ENCODE data around the gene PPP1R14B. TPM values are rescaled to one million over a fixed set of nuclear protein-coding genes. Genes with fewer than 3 reads are reported as not detected.

Gene PPP1R14B
- total and polyA plus RNA-seq, 2 of the 13 experiments (the other 11 are each of a cell fraction or from before 2014, with no cell fraction given): 110 to 148 TPM

GRCh38 chr11:64226507-64227051 is 20.2 kb downstream of the PPP1R14B start (continued):
- peak; percentile 33; the same call in 1 of the 2 replicates for TF ChIP-seq CERS6 (CRISPR knock-in tag; IDR thresholded peaks at IDR 0.05)
- TF ChIP-seq MXD4 (CRISPR knock-in tag; IDR thresholded peaks at IDR 0.05): no peak
- 0 out of 2 replicates have a peak, but pooled peaks have one; percentile 8 for TF ChIP-seq FOXM1 (CRISPR knock-in tag; IDR thresholded peaks at IDR 0.05)
- TF ChIP-seq ZNF337 (CRISPR knock-in tag; IDR thresholded peaks at IDR 0.05; ENCODE audit: borderline replicate concordance, low read depth): no peak
- no peak for TF ChIP-seq SNAI1 (CRISPR knock-in tag; IDR thresholded peaks at IDR 0.05; ENCODE audit: borderline replicate concordance)
- TF ChIP-seq DNMT3B (CRISPR knock-in tag; conservative IDR thresholded peaks at IDR 0.05): no peak

- H2AFZ ChIP-seq (ENCODE audit: low read length): no peak within 1 kb of the TSS
- DNase-seq (ENCODE audit: low spot score) (peak; percentile 77), FAIRE-seq (no peak), ATAC-seq (peak; percentile 78)
- H3K4me2 ChIP-seq (ENCODE audit: low read depth, low read length): peak within 1 kb of the TSS; percentile 96
- no peaks in the 10 kb centered on the region for H3K79me2 ChIP-seq (ENCODE audit: insufficient read depth, low read length)
- peak within 1 kb of the TSS; percentile 78 to 96 (median 82) for H3K4me3 ChIP-seq (replicated peaks in 1 of 3; ENCODE audit: insufficient read depth in 1 of 3, low read depth in 2 of 3, low read length in 3 of 3)
- no peaks in the 10 kb centered on the region for H4K20me1 ChIP-seq (ENCODE audit: insufficient read depth, low read length)
- 0% methylated on average over 1 of the region's 54 CpGs for WGBS (ENCODE audit: low lambda C conversion rate)
- peaks cover 34% of the 10 kb centered on the region for H3K4me1 ChIP-seq (ENCODE audit: insufficient read depth, low read length)
- H3K9ac ChIP-seq (ENCODE audit: insufficient read depth, low read depth, low read length): peak within 1 kb of the TSS; percentile 77
- H3K27ac ChIP-seq (ENCODE audit: extremely low read length, insufficient read depth, low read length): peak within 1 kb of the TSS; percentile 56
- ChIA-PET CTCF (ENCODE audit: low intra/inter-chr PET ratio, low total read pairs) (no interaction called here), POLR2A (interaction anchor here (1.0 to 3.3 kb wide), 15 partner anchors 8 to 218 kb away, joined by 3 to 27 read pairs (median 7); partner anchors contain the start of genes ESRRA, FKBP2, PPP1R14B and PRDX5)
- H3K36me3 ChIP-seq (replicated peaks in 1 of 2; ENCODE audit: control insufficient read depth in 1 of 2, insufficient read depth in 2 of 2, low read length in 2 of 2): peaks cover 0 to 3% of the 10 kb centered on the region in 2 experiments; a peak in 2 of 5 replicates
- no peaks in the 10 kb centered on the region for H3K27me3 ChIP-seq (ENCODE audit: control insufficient read depth in 1 of 2, insufficient read depth in 2 of 2, low read length in 2 of 2)
- H3K9me3 ChIP-seq (ENCODE audit: low read length): no peaks in the 10 kb centered on the region
- BruUV-seq (replicated peaks): TSS peak; percentile 62
- intact Hi-C loops (cut with micrococcal nuclease; ENCODE audit: unreplicated experiment): no loop called here
- in situ Hi-C loops (cut with HindIII; ENCODE audit: extremely low pct_ligation_motif_present, low pct_unique_long_range_greater_than_20kb): no loop called here
- TF ChIP-seq ZSCAN5A (CRISPR knock-in tag; IDR thresholded peaks at IDR 0.05; ENCODE audit: borderline replicate concordance) (no peak), ZNF572 (CRISPR knock-in tag; IDR thresholded peaks at IDR 0.05) (0 out of 2 replicates have a peak, but pooled peaks have one; percentile 32), ZHX1 (CRISPR knock-in tag; IDR thresholded peaks at IDR 0.05; ENCODE audit: low read depth) (peak; percentile 28; the same call in 1 of the 2 replicates), ZNF556 (CRISPR knock-in tag; IDR thresholded peaks at IDR 0.05; ENCODE audit: borderline replicate concordance) (no peak), ZNF335 (CRISPR knock-in tag; IDR thresholded peaks at IDR 0.05) (no peak)
Observed at GRCh38 chr11:64225608-64226506, 20.9 kb downstream of the PPP1R14B start, which contains the start of the genes NUDT22 and TRPT1. NUDT22 (plus strand) TSS chr11:64226274; CDS start chr11:64226653, 379 bp downstream. TRPT1 (minus strand) TSS chr11:64226186; CDS start chr11:64225860, 326 bp downstream.

All from HepG2 (cell line).